HCT116 (cell line): Measurements from ENCODE around the gene RPS2. TPM values are rescaled to one million over a fixed set of nuclear protein-coding genes. Genes with fewer than 3 reads are reported as not detected.

Experiments used
- ATAC-seq: fragments of 200-7000 bp; cut with Tn5 transposase; 2 replicates; pipeline ENCODE4 v1.9.1; 2020; ENCODE audit warnings: mild to moderate bottlenecking, moderate library complexity
- BruUV-seq: library from RNA; stranded (reverse); fragments of 400-500 nt; replicated peaks from 2 replicates; lab custom pipeline; 2021; lab: Mats Ljungman, UMichigan
- CTCF ChIA-PET: fragments of 300-600 bp; sonication (Branson Sonifier 250); formaldehyde crosslinking; loops from one replicate; lab custom pipeline; 2021; ENCODE audit warnings: antibody characterized with exemption; lab: Charles Lee
- POLR2A ChIA-PET: fragments of 300-600, 350-600 bp; sonication (Branson Sonifier 250); formaldehyde crosslinking; loops from one replicate; lab custom pipeline; 2021; ENCODE audit warnings: antibody characterized with exemption; lab: Charles Lee
- RAD21 ChIA-PET, 2 experiments: fragments of 300-600 bp; sonication (Branson Sonifier 250); formaldehyde crosslinking; loops; one replicate each; lab custom pipeline; 2023; ENCODE audit warnings: low total read pairs in 2 of 2; ENCODE audit not compliant: uncharacterized antibody in 2 of 2, unreplicated experiment in 2 of 2, low non-redundant PET in 1 of 2; lab: Charles Lee
- DNase-seq: peaks from one replicate; pipeline ENCODE4 v3.0.0-alpha.2; 2010; ENCODE audit warnings: low read depth, low spot score
- H2AFZ ChIP-seq: fragments of 200-600 bp; shearing (Covaris generic), sonication (generic); 2 replicates; pipeline ENCODE4 v1.6.1; 2017; ENCODE audit warnings: low read depth, mixed run types, mixed read lengths, antibody characterized with exemption, low read length; ENCODE audit not compliant: poor library complexity, severe bottlenecking
- H3K27ac ChIP-seq: 2 replicates; pipeline ENCODE4 v1.5.1; 2012; ENCODE audit warnings: low read depth, low read length
- H3K27me3 ChIP-seq: fragments of 200-600 bp; sonication (generic); 2 replicates; pipeline ENCODE4 v1.6.1; 2016; ENCODE audit warnings: mixed run types, low read length, mixed read lengths; ENCODE audit not compliant: insufficient read depth
- H3K36me3 ChIP-seq, 2 experiments: fragments of 200-500 bp in 1 of 2; fragments of 200-600 bp in 1 of 2; sonication (Bioruptor generic) in 1 of 2; sonication (generic) in 1 of 2; 2 replicates each; pipeline versions ENCODE4 v1.5.1 to v1.6.1; 2014 to 2016; ENCODE audit warnings: low read length in 2 of 2, inconsistent platforms in 1 of 2, mixed read lengths in 1 of 2, mixed run types in 1 of 2; ENCODE audit not compliant: insufficient read depth in 2 of 2, control insufficient read depth in 1 of 2
- H3K4me1 ChIP-seq, 2 experiments: fragments of 200-600 bp in 1 of 2; sonication (generic) in 1 of 2; 2 replicates each; pipeline versions ENCODE4 v1.5.1 to v1.6.1; 2012 to 2017; ENCODE audit warnings: low read length in 2 of 2, inconsistent platforms in 1 of 2, mild to moderate bottlenecking in 1 of 2, mixed read lengths in 1 of 2, mixed run types in 1 of 2, moderate library complexity in 1 of 2; ENCODE audit not compliant: insufficient read depth in 2 of 2, control insufficient read depth in 1 of 2
- H3K4me2 ChIP-seq: fragments of 200-600 bp; sonication (generic); 2 replicates; pipeline ENCODE4 v1.6.1; 2017; ENCODE audit warnings: mixed run types, low read length, mixed read lengths
- H3K4me3 ChIP-seq, 2 experiments: fragments of 200-600 bp in 1 of 2; sonication (generic) in 1 of 2; replicated peaks in 1 of 2; 2 replicates each; pipeline ENCODE4 v1.5.1; 2011 to 2016; ENCODE audit warnings: low read length in 2 of 2, control low read depth in 1 of 2, low read depth in 1 of 2, mild to moderate bottlenecking in 1 of 2, mixed read lengths in 1 of 2, mixed run types in 1 of 2
- H3K79me2 ChIP-seq: fragments of 200-600 bp; sonication (generic); 2 replicates; pipeline ENCODE4 v1.6.1; 2017; ENCODE audit warnings: mild to moderate bottlenecking, mixed run types, low read length, moderate library complexity, mixed read lengths; ENCODE audit not compliant: insufficient read depth
- H3K9ac ChIP-seq: fragments of 200-600 bp; sonication (generic); 2 replicates; pipeline ENCODE4 v1.6.1; 2016; ENCODE audit warnings: low read length, mixed read lengths
- H3K9me2 ChIP-seq: fragments of 200-600 bp; sonication (generic), shearing (Covaris generic); 2 replicates; pipeline ENCODE4 v1.6.1; 2017; ENCODE audit warnings: mixed run types, mild to moderate bottlenecking, moderate library complexity; ENCODE audit not compliant: insufficient read depth
- H3K9me3 ChIP-seq, 2 experiments: fragments of 200-500 bp in 1 of 2; fragments of 200-600 bp in 1 of 2; sonication (Bioruptor generic) in 1 of 2; sonication (generic) in 1 of 2; 2 replicates each; pipeline ENCODE4 v1.6.1; 2014 to 2017; ENCODE audit warnings: low read length in 2 of 2, mixed read lengths in 2 of 2, inconsistent platforms in 1 of 2, low read depth in 1 of 2, mild to moderate bottlenecking in 1 of 2, mixed run types in 1 of 2, moderate library complexity in 1 of 2; ENCODE audit not compliant: control insufficient read depth in 1 of 2, insufficient read depth in 1 of 2
- H4K20me1 ChIP-seq: fragments of 200-600 bp; sonication (generic), shearing (Covaris generic); 2 replicates; pipeline ENCODE4 v1.6.1; 2017; ENCODE audit warnings: mixed run types, mild to moderate bottlenecking, moderate library complexity; ENCODE audit not compliant: insufficient read depth
- CBX3 ChIP-seq: IDR thresholded peaks from 2 replicates; pipeline ENCODE4 v1.6.1; 2012; ENCODE audit warnings: low read depth
- EZH2 ChIP-seq: fragments of 200-600 bp; sonication (generic); IDR thresholded peaks from 2 replicates; pipeline ENCODE4 v1.6.1; 2017; ENCODE audit warnings: antibody characterized with exemption, mixed run types
- EZH2phosphoT487 ChIP-seq: fragments of 200-600 bp; IDR thresholded peaks from 2 replicates; pipeline ENCODE4 v1.6.1; 2018; ENCODE audit warnings: antibody characterized with exemption, borderline replicate concordance
- MAX ChIP-seq: IDR thresholded peaks from 2 replicates; pipeline ENCODE4 v1.6.1; 2012
- SP1 ChIP-seq: IDR thresholded peaks from 2 replicates; pipeline ENCODE4 v1.6.1; 2012; ENCODE audit warnings: low read depth
- SRF ChIP-seq: IDR thresholded peaks from 2 replicates; pipeline ENCODE4 v1.6.1; 2012; ENCODE audit warnings: low read depth
- ZFX ChIP-seq: fragments of 450-650 bp; IDR thresholded peaks from 2 replicates; pipeline ENCODE4 v1.6.1; 2017
- ZNF274 ChIP-seq: fragments of 200-500 bp; sonication (Bioruptor generic); IDR thresholded peaks from 2 replicates; pipeline ENCODE4 v1.6.1; 2014; ENCODE audit warnings: mild to moderate bottlenecking, low read depth, low read length, inconsistent platforms
- intact Hi-C: fragments of 100-400 bp; cut with micrococcal nuclease; formaldehyde crosslinking; loops from 2 replicates; pipeline ENCODE4 v1.10.0; 2022
- total RNA-seq: library from RNA; stranded (reverse); gene quantifications from one replicate; pipeline ENCODE4 v1.2.1, GENCODE V29; 2021; ENCODE audit not compliant: unreplicated experiment

Gene RPS2
- total RNA-seq, 1 experiment from 2014 or later, result 6,265 TPM

GRCh38 chr16:1999866-2000514 is 35.4 kb upstream of the RPS2 start:
- ATAC-seq, result no peak
- DNase-seq, result no peak
- H3K4me1 ChIP-seq, result peaks cover 8 to 16% of the 10 kb centered on the region in 2 experiments
- peaks cover 37% of the 10 kb centered on the region for H3K79me2 ChIP-seq
- BruUV-seq, result no TSS peak
- H4K20me1 ChIP-seq, result no peaks in the 10 kb centered on the region; the same call in 1 of the 2 replicates
- no peaks in the 10 kb centered on the region for H3K9me3 ChIP-seq
- peaks cover 25 to 51% of the 10 kb centered on the region in 2 experiments; a peak in 3 of 4 replicates for H3K36me3 ChIP-seq
- H3K4me2 ChIP-seq, result no peak overlapping the region
- H3K9ac ChIP-seq, result no peak overlapping the region
- H3K27me3 ChIP-seq, result no peaks in the 10 kb centered on the region
- H3K9me2 ChIP-seq, result no peaks in the 10 kb centered on the region
- intact Hi-C loops, result loop anchor here (5.0 kb wide), 1 partner anchor 142 kb away; no protein-coding TSS in a partner anchor
- no peak overlapping the region for H3K27ac ChIP-seq
- POLR2A ChIA-PET, result no interaction called here
- TF ChIP-seq EZH2phosphoT487 (no peak), ZFX (no peak), EZH2 (no peak), ZNF274 (no peak), SRF (no peak), SP1 (no peak), CBX3 (no peak), MAX (no peak)
- H2AFZ ChIP-seq, result no peak overlapping the region
- CTCF ChIA-PET, result no interaction called here
- RAD21 ChIA-PET, result interaction anchor here in 1 of 2 experiments (0.6 kb wide), 1 partner anchor 35 kb away, joined by 5 read pairs; the partner anchor contains the start of gene RPS2
- no peak overlapping the region for H3K4me3 ChIP-seq
